ENCODE data around the gene FGG.

The FGG gene

DNA sequence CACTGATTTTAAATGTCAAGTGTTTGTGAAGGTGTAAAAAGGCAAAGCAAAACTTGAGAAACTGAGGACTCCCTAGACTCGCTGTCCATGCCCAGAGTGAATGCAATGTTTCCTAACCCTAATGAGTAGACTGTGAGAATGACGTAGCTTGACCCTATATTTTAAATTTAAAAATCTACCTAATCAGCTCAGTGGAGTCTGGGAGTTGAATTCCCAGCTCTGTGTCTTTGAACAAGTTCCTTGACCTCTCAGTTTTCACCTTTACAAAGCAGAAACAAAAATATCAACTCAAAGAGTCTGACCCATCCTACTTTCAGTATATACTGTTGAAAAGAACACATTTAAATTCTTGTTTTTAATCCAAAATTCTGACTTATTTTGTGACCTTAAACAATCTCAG lies 24.3 kb downstream of the FGG start:
- no peaks in the 10 kb centered on the region for H3K9me3 ChIP-seq (ENCODE audit: control insufficient read depth in 5 of 5, low read length in 5 of 5)
- H3K36me3 ChIP-seq (ENCODE audit: control insufficient read depth in 5 of 5, insufficient read depth in 5 of 5, low read length in 5 of 5): no peaks in the 10 kb centered on the region
- H3K9ac ChIP-seq (ENCODE audit: low read length in 5 of 5): no peak overlapping the region
- peaks cover 0 to 10% (median 6%) of the 10 kb centered on the region in 5 donors for H3K27me3 ChIP-seq (ENCODE audit: control insufficient read depth in 5 of 5, insufficient read depth in 4 of 5, low read length in 5 of 5)
- no peak overlapping the region for H3K4me3 ChIP-seq (ENCODE audit: low read depth in 1 of 5, low read length in 5 of 5)
- no peak overlapping the region for H3K27ac ChIP-seq (ENCODE audit: low read depth, low read length)
- no peaks in the 10 kb centered on the region for H3K4me1 ChIP-seq (ENCODE audit: control insufficient read depth in 5 of 5, insufficient read depth in 5 of 5, low read length in 5 of 5)

DNA sequence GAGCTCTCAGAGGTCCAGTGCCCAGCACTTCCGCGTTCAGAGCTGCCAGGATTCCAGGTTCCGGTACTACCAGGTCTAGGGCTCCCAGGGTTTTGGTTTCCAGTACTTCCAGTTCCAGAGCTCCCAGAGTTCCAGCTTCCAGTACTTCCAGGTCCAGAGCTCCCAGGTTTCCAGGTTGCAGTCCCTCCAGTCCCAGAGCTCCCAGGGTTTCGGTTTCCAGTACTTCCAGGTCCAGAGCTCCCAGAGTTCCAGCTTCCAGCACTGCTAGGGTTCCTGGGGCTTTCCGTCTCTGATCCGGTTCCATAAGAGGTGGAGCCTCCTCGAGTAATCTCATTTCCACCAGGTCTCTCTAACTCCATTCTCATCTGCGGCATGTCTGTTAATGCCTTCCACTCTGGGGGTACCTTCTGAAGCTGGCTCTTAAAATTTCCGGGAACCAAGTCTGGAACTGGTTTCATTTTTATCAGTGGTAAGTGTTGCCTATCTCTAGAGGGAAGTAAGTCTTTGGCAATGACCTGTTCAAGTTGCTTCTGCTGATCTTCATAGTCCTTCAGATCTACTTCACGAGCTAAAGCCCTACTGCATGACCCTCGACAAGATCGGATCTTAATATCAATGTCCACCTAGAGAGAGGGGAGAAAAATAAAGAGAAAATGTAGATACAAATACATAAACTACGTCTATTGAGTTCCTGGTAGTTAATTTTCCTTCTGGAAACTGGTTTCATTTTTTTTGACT lies 26.0 kb downstream of the FGG start:
- no peak overlapping the region for H3K4me3 ChIP-seq (ENCODE audit: low read depth in 1 of 5, low read length in 5 of 5)
- H3K4me1 ChIP-seq (ENCODE audit: control insufficient read depth in 5 of 5, insufficient read depth in 5 of 5, low read length in 5 of 5): no peaks in the 10 kb centered on the region
- H3K9ac ChIP-seq (ENCODE audit: low read length in 5 of 5): no peak overlapping the region
- H3K36me3 ChIP-seq (ENCODE audit: control insufficient read depth in 5 of 5, insufficient read depth in 5 of 5, low read length in 5 of 5): no peaks in the 10 kb centered on the region
- H3K27ac ChIP-seq (ENCODE audit: low read depth, low read length): no peak overlapping the region
- no peaks in the 10 kb centered on the region for H3K9me3 ChIP-seq (ENCODE audit: control insufficient read depth in 5 of 5, low read length in 5 of 5)
- H3K27me3 ChIP-seq (ENCODE audit: control insufficient read depth in 5 of 5, insufficient read depth in 4 of 5, low read length in 5 of 5): peaks cover 0 to 10% (median 6%) of the 10 kb centered on the region in 5 donors

DNA sequence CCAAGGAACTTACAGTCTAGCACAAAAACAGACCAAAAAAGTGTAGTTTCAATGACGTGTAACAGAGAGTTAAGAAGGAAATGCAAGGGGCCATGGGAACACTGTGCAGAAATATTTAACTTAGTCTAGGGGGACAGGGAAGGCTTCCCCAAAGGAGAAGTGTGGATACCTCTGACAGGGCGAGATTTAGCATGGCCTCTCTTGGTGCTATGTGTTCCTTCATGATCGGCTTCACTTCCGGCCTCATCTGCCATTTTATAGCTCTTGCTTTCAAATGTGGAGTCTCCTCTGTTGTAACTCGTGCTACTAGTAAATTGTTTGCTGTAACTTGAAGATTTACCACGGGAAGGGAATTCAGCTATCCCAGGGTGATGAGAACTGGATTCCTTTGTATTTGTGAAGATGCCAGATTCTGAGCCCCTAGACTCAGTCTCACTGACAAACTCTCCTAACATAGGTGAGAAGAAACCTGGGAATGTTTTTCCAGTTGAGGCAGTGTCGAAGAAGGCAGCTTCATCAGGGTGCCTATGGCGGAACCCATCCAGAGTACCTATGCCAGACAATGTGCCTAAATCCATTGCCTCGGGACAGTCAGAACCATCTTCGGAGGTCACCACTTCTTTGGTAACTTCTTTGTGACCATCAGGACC lies 27.0 kb downstream of the FGG start:
- Histone ChIP-seq H3K27me3 (ENCODE audit: control insufficient read depth in 5 of 5, insufficient read depth in 4 of 5, low read length in 5 of 5) (peaks cover 0 to 7% (median 4%) of the 10 kb centered on the region in 5 donors), H3K4me1 (ENCODE audit: control insufficient read depth in 5 of 5, insufficient read depth in 5 of 5, low read length in 5 of 5) (no peaks in the 10 kb centered on the region), H3K36me3 (ENCODE audit: control insufficient read depth in 5 of 5, insufficient read depth in 5 of 5, low read length in 5 of 5) (no peaks in the 10 kb centered on the region), H3K4me3 (ENCODE audit: low read depth in 1 of 5, low read length in 5 of 5) (no peak overlapping the region), H3K9me3 (ENCODE audit: control insufficient read depth in 5 of 5, low read length in 5 of 5) (no peaks in the 10 kb centered on the region), H3K9ac (ENCODE audit: low read length in 5 of 5) (no peak overlapping the region), H3K27ac (ENCODE audit: low read depth, low read length) (no peak overlapping the region)

DNA sequence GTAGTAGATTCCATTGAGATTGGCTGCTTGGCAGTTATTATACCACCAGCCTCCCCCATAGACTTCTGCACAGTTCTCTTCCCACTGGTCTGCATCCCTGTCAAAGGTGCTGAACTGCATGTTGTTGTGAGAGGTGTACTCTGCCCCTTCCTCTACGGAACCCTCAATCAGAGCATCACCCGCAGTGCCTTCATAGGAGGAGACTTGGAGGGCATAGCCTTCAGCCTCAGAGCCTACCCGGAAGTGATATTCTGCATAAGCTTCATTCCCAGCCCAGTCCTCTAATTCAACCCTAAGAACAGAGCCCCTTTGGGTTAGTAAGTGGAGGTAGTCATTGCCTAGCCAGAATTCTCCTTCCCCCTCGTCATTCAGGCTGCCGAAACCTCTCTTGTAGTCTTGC lies 28.2 kb downstream of the FGG start:
- Histone ChIP-seq H3K36me3 (ENCODE audit: control insufficient read depth in 5 of 5, insufficient read depth in 5 of 5, low read length in 5 of 5) (no peaks in the 10 kb centered on the region), H3K4me3 (ENCODE audit: low read depth in 1 of 5, low read length in 5 of 5) (no peak overlapping the region), H3K9ac (ENCODE audit: low read length in 5 of 5) (no peak overlapping the region), H3K4me1 (ENCODE audit: control insufficient read depth in 5 of 5, insufficient read depth in 5 of 5, low read length in 5 of 5) (no peaks in the 10 kb centered on the region), H3K27me3 (ENCODE audit: control insufficient read depth in 5 of 5, insufficient read depth in 4 of 5, low read length in 5 of 5) (peaks cover 0 to 6% (median 3%) of the 10 kb centered on the region in 5 donors), H3K9me3 (ENCODE audit: control insufficient read depth in 5 of 5, low read length in 5 of 5) (no peaks in the 10 kb centered on the region), H3K27ac (ENCODE audit: low read depth, low read length) (no peak overlapping the region)

DNA sequence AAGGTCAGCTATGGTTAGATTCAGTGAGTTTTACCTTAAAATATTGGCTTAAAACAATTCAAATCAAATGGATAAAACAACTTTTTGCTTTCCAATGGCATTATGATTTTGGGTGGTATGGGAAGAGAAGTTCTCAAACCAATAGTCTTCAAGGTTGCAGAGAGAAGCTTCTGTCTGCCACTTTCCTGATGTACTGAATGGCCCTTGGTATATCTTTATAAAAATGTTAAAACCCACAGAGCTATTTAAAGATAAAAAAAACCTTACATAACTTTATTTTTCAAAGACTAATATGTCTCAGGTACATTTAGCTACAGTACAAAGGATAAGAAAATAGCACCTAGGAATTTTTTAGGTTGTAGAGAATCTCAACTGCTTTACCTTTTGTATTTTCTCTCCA lies 28.8 kb downstream of the FGG start:
- Histone ChIP-seq H3K27me3 (ENCODE audit: control insufficient read depth in 5 of 5, insufficient read depth in 4 of 5, low read length in 5 of 5) (peaks cover 0 to 6% (median 0%) of the 10 kb centered on the region in 5 donors), H3K27ac (ENCODE audit: low read depth, low read length) (no peak overlapping the region), H3K9ac (ENCODE audit: low read length in 5 of 5) (no peak overlapping the region), H3K36me3 (ENCODE audit: control insufficient read depth in 5 of 5, insufficient read depth in 5 of 5, low read length in 5 of 5) (no peaks in the 10 kb centered on the region), H3K4me3 (ENCODE audit: low read depth in 1 of 5, low read length in 5 of 5) (no peak overlapping the region), H3K9me3 (ENCODE audit: control insufficient read depth in 5 of 5, low read length in 5 of 5) (no peaks in the 10 kb centered on the region), H3K4me1 (ENCODE audit: control insufficient read depth in 5 of 5, insufficient read depth in 5 of 5, low read length in 5 of 5) (no peaks in the 10 kb centered on the region)

DNA sequence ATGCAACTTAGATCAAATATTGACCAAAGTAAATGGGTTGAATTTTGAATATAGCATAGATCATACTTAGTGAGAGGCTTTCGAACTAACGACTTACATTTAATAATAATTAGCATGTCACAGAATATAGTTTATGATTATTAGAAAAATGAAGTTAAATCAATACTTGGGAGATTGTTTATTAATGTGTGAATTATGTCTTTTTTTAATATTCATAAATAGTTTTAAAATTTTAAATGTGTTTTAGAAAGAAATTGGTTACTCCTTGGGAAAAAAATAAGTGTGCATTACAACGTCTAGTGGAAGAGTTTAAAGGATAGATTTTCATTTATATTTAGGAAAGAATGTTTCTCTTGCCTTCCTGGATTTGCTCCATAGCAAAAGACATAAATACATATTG lies 29.2 kb downstream of the FGG start:
- Histone ChIP-seq H3K9ac (ENCODE audit: low read length in 5 of 5) (no peak overlapping the region), H3K27me3 (ENCODE audit: control insufficient read depth in 5 of 5, insufficient read depth in 4 of 5, low read length in 5 of 5) (peaks cover 0 to 6% (median 0%) of the 10 kb centered on the region in 5 donors), H3K27ac (ENCODE audit: low read depth, low read length) (no peak overlapping the region), H3K4me3 (ENCODE audit: low read depth in 1 of 5, low read length in 5 of 5) (no peak overlapping the region), H3K36me3 (ENCODE audit: control insufficient read depth in 5 of 5, insufficient read depth in 5 of 5, low read length in 5 of 5) (no peaks in the 10 kb centered on the region), H3K4me1 (ENCODE audit: control insufficient read depth in 5 of 5, insufficient read depth in 5 of 5, low read length in 5 of 5) (no peaks in the 10 kb centered on the region), H3K9me3 (ENCODE audit: control insufficient read depth in 5 of 5, low read length in 5 of 5) (no peaks in the 10 kb centered on the region)

DNA sequence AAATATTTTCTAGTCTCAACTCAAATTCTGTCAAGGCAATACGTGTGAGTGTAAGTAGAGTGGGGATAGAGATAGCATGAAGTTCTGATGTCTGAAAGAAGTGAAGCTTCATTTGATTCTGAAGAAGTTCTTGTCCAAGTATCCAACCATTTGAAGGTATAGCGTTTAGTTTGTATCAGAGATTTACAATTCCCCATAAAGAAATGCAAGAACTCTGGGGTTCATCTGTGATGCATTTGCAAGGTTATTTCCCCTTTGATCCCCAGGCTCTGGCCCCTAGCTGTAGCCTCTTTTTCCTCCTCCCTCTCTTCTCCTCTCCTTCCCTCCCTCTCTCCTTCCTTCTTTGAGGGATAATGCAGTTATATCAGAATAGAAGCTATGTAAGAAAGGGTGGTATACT lies 29.7 kb downstream of the FGG start:
- Histone ChIP-seq H3K27ac (ENCODE audit: low read depth, low read length) (no peak overlapping the region), H3K4me1 (ENCODE audit: control insufficient read depth in 5 of 5, insufficient read depth in 5 of 5, low read length in 5 of 5) (no peaks in the 10 kb centered on the region), H3K4me3 (ENCODE audit: low read depth in 1 of 5, low read length in 5 of 5) (no peak overlapping the region), H3K36me3 (ENCODE audit: control insufficient read depth in 5 of 5, insufficient read depth in 5 of 5, low read length in 5 of 5) (no peaks in the 10 kb centered on the region), H3K9me3 (ENCODE audit: control insufficient read depth in 5 of 5, low read length in 5 of 5) (no peaks in the 10 kb centered on the region), H3K9ac (ENCODE audit: low read length in 5 of 5) (no peak overlapping the region), H3K27me3 (ENCODE audit: control insufficient read depth in 5 of 5, insufficient read depth in 4 of 5, low read length in 5 of 5) (peaks cover 0 to 6% (median 0%) of the 10 kb centered on the region in 5 donors)

DNA sequence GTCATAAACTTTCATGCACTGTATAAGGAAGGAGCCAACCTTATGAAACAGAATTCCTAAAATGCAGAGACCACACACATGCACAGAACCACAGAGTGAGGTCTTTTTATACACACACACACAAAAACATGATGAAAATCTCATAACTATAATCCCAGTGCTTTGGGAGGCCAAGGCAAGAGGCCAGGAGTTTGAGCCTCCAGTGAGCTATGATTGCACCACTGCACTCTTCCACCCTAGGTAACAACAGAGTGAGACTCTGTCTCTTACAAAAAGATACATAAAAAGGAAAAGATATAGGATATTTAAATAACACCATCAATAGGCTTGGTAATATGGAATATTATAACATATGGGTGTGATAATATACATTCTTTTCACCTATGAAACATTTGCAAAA lies 32.5 kb downstream of the FGG start:
- H3K36me3 ChIP-seq (ENCODE audit: control insufficient read depth in 5 of 5, insufficient read depth in 5 of 5, low read length in 5 of 5): no peaks in the 10 kb centered on the region
- no peaks in the 10 kb centered on the region for H3K4me1 ChIP-seq (ENCODE audit: control insufficient read depth in 5 of 5, insufficient read depth in 5 of 5, low read length in 5 of 5)
- H3K27me3 ChIP-seq (ENCODE audit: control insufficient read depth in 5 of 5, insufficient read depth in 4 of 5, low read length in 5 of 5): peaks cover 0 to 6% (median 3%) of the 10 kb centered on the region in 5 donors
- no peak overlapping the region for H3K27ac ChIP-seq (ENCODE audit: low read depth, low read length)
- H3K9ac ChIP-seq (ENCODE audit: low read length in 5 of 5): no peak overlapping the region
- H3K4me3 ChIP-seq (ENCODE audit: low read depth in 1 of 5, low read length in 5 of 5): no peak overlapping the region
- H3K9me3 ChIP-seq (ENCODE audit: control insufficient read depth in 5 of 5, low read length in 5 of 5): no peaks in the 10 kb centered on the region

DNA sequence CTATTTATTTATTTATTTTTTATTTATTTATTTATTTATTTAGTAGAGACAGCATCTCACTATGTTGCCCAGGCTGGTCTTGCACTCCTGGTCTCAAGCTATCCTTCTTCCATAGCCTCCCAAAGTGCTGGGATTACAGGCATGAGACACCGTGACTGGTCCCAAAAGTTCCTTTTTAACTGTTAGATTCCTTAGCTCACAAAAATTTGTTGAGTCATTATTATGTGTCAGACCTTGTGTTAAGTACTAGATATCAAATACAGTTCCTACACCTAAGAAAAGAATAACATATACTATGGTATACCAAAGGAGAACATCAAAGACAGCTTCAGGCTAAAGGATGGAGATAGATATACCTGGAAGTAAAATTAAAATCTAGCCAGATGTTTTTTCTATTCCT lies 33.5 kb downstream of the FGG start:
- peaks cover 0 to 4% (median 0%) of the 10 kb centered on the region in 5 donors for H3K27me3 ChIP-seq (ENCODE audit: control insufficient read depth in 5 of 5, insufficient read depth in 4 of 5, low read length in 5 of 5)
- no peaks in the 10 kb centered on the region for H3K4me1 ChIP-seq (ENCODE audit: control insufficient read depth in 5 of 5, insufficient read depth in 5 of 5, low read length in 5 of 5)
- H3K36me3 ChIP-seq (ENCODE audit: control insufficient read depth in 5 of 5, insufficient read depth in 5 of 5, low read length in 5 of 5): no peaks in the 10 kb centered on the region
- H3K9ac ChIP-seq (ENCODE audit: low read length in 5 of 5): no peak overlapping the region
- no peak overlapping the region for H3K27ac ChIP-seq (ENCODE audit: low read depth, low read length)
- no peaks in the 10 kb centered on the region for H3K9me3 ChIP-seq (ENCODE audit: control insufficient read depth in 5 of 5, low read length in 5 of 5)
- H3K4me3 ChIP-seq (ENCODE audit: low read depth in 1 of 5, low read length in 5 of 5): no peak overlapping the region

DNA sequence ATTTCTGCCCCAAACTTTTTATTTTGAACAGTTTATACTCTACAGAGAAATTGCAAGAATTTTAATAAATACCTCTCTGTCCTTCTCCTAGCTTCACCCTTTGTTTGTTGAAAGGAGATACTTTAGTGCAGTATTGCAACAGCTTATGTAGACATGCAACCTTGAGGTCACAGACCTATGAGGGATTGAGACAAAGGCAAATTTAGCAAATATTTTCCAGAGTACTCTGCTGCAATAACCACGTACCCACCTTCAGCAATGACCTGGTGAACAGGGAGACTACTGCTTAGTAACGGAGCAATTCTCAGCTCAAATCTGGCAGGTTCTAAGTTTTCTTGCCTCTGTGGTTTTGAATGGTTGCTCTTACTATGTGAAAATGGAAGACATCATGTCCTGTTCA lies 35.1 kb downstream of the FGG start:
- no peak overlapping the region for H3K27ac ChIP-seq (ENCODE audit: low read depth, low read length)
- no peak overlapping the region for H3K9ac ChIP-seq (ENCODE audit: low read length in 5 of 5)
- peaks cover 0 to 4% (median 0%) of the 10 kb centered on the region in 5 donors for H3K27me3 ChIP-seq (ENCODE audit: control insufficient read depth in 5 of 5, insufficient read depth in 4 of 5, low read length in 5 of 5)
- no peaks in the 10 kb centered on the region for H3K36me3 ChIP-seq (ENCODE audit: control insufficient read depth in 5 of 5, insufficient read depth in 5 of 5, low read length in 5 of 5)
- H3K9me3 ChIP-seq (ENCODE audit: control insufficient read depth in 5 of 5, low read length in 5 of 5): no peaks in the 10 kb centered on the region
- H3K4me1 ChIP-seq (ENCODE audit: control insufficient read depth in 5 of 5, insufficient read depth in 5 of 5, low read length in 5 of 5): no peaks in the 10 kb centered on the region
- H3K4me3 ChIP-seq (ENCODE audit: low read depth in 1 of 5, low read length in 5 of 5): no peak overlapping the region
